Keratinocyte (primary cell): ENCODE results near the gene SH3BP5.

Experiments used
- CTCF ChIP-seq, 3 experiments: IDR thresholded peaks in 1 of 3; conservative IDR thresholded peaks in 1 of 3; optimal IDR thresholded peaks in 1 of 3; 2 replicates in 2 of 3; 3 replicates in 1 of 3; pipeline versions ENCODE3 to v1.5.1; 2011; ENCODE audit warnings: low read length in 3 of 3, mild to moderate bottlenecking in 3 of 3, moderate library complexity in 2 of 3, control low read depth in 1 of 3, inconsistent platforms in 1 of 3; ENCODE audit not compliant: insufficient read depth in 2 of 3; ENCODE audit errors: extremely low read depth in 1 of 3
- EZH2 ChIP-seq: IDR thresholded peaks from one replicate; pipeline ENCODE4 v1.6.1; 2012; ENCODE audit warnings: inconsistent platforms, mild to moderate bottlenecking, low read length, moderate library complexity

GRCh38 chr3:15341030-15341726 lies 8.8 kb upstream of the SH3BP5 start:
- no peak for TF ChIP-seq CTCF (optimal IDR thresholded peaks at IDR 0.05 in 1 of 3, IDR thresholded peaks at IDR 0.05 in 1 of 3, conservative IDR thresholded peaks at IDR 0.05 in 1 of 3; ENCODE audit: extremely low read depth in 1 of 3, insufficient read depth in 2 of 3, low read length in 3 of 3)
- TF ChIP-seq EZH2: no peak
